K562 (cell line): Measurements from ENCODE around the gene SYNJ2. TPM values are rescaled to one million over a fixed set of nuclear protein-coding genes. Genes with fewer than 3 reads are reported as not detected.

Experiments used
- ATAC-seq: fragments of 200-7000 bp; cut with Tn5 transposase; 3 replicates; pipeline ENCODE4 v1.9.1; 2020; ENCODE audit warnings: moderate library complexity
- BruUV-seq: library from RNA; stranded (reverse); fragments of 400-500 nt; replicated peaks from 2 replicates; lab custom pipeline; 2021; lab: Mats Ljungman, UMichigan
- CTCF ChIA-PET: fragments of 300-600 bp; formaldehyde crosslinking; extraction: SDS; loops from one replicate; lab custom pipeline; 2021; ENCODE audit warnings: low intra/inter-chr PET ratio; lab: Yijun Ruan, JAX
- POLR2A ChIA-PET: fragments of 300-600, 350-650 bp; sonication (Branson Sonifier 250); formaldehyde crosslinking; extraction: SDS; loops from one replicate; lab custom pipeline; 2021; ENCODE audit warnings: antibody characterized with exemption, inconsistent platforms; lab: Yijun Ruan, JAX
- DNase-seq, 4 experiments: peaks; one replicate each; pipeline versions ENCODE4 v3.0.0 to v3.0.0-alpha.2; 2011 to 2018; ENCODE audit warnings: low spot score in 3 of 4, mixed read lengths in 3 of 4; ENCODE audit errors: extremely low read depth in 1 of 4
- FAIRE-seq: peaks from 2 replicates; lab custom pipeline; 2011; peaks lifted over from hg19 to GRCh38; lab: Jason Lieb, UNC
- H2AFZ ChIP-seq: 2 replicates; pipeline ENCODE4 v1.6.0; 2011; ENCODE audit warnings: low read depth, low read length, control low read depth, inconsistent platforms
- H3K27ac ChIP-seq: fragments of 200-600 bp; 3 replicates; pipeline ENCODE4 v1.8.0; 2011; ENCODE audit warnings: low read depth, mild to moderate bottlenecking, control low read depth, inconsistent platforms, low read length, moderate library complexity, mixed read lengths; ENCODE audit errors: extremely low read depth
- H3K27me3 ChIP-seq, 2 experiments: fragments of 300-600 bp in 1 of 2; 2 replicates in 1 of 2; 3 replicates in 1 of 2; pipeline versions ENCODE4 v1.6.0 to v1.8.0; 2011; ENCODE audit warnings: inconsistent platforms in 2 of 2, low read length in 2 of 2, mild to moderate bottlenecking in 1 of 2, mixed read lengths in 1 of 2, moderate library complexity in 1 of 2; ENCODE audit not compliant: control insufficient read depth in 2 of 2, insufficient read depth in 2 of 2
- H3K36me3 ChIP-seq: fragments of 300-600 bp; 3 replicates; pipeline ENCODE4 v1.8.0; 2011; ENCODE audit warnings: mild to moderate bottlenecking, low read length, inconsistent platforms; ENCODE audit not compliant: control insufficient read depth, insufficient read depth
- H3K4me1 ChIP-seq, 2 experiments: fragments of 200-600 bp in 1 of 2; replicated peaks in 1 of 2; 2 replicates in 1 of 2; 3 replicates in 1 of 2; pipeline versions ENCODE4 v1.5.1 to v1.8.0; 2011; ENCODE audit warnings: inconsistent platforms in 2 of 2, low read length in 2 of 2, mild to moderate bottlenecking in 1 of 2, mixed read lengths in 1 of 2, moderate library complexity in 1 of 2; ENCODE audit not compliant: control insufficient read depth in 2 of 2, insufficient read depth in 2 of 2
- H3K4me2 ChIP-seq: 2 replicates; pipeline ENCODE4 v1.6.1; 2011; ENCODE audit warnings: low read length, control low read depth, inconsistent platforms, mixed read lengths; ENCODE audit not compliant: insufficient read depth
- H3K4me3 ChIP-seq: fragments of 200-600 bp; sonication (generic), shearing (Covaris generic); 2 replicates; pipeline ENCODE4 v1.5.1; 2016; ENCODE audit warnings: control low read depth, inconsistent platforms
- H3K79me2 ChIP-seq: fragments of 200-600 bp; 3 replicates; pipeline ENCODE4 v1.8.0; 2011; ENCODE audit warnings: low read length, inconsistent platforms; ENCODE audit not compliant: control insufficient read depth, insufficient read depth
- H3K9ac ChIP-seq, 2 experiments: 2 replicates each; pipeline versions ENCODE4 v1.6.0 to v1.6.1; 2011; ENCODE audit warnings: low read depth in 2 of 2, low read length in 2 of 2, control low read depth in 1 of 2, inconsistent platforms in 1 of 2, mild to moderate bottlenecking in 1 of 2, mixed read lengths in 1 of 2; ENCODE audit not compliant: insufficient read depth in 1 of 2
- H3K9me1 ChIP-seq: one replicate; pipeline ENCODE4 v1.6.0; 2011; ENCODE audit warnings: inconsistent platforms, mild to moderate bottlenecking, low read length, moderate library complexity; ENCODE audit not compliant: control insufficient read depth, insufficient read depth
- H3K9me3 ChIP-seq: replicated peaks from 2 replicates; pipeline ENCODE4 v1.5.1; 2011; ENCODE audit warnings: low read depth, low read length, inconsistent platforms; ENCODE audit not compliant: control insufficient read depth, insufficient read depth
- H4K20me1 ChIP-seq: replicated peaks from 2 replicates; pipeline ENCODE4 v1.6.1; 2011; ENCODE audit warnings: low read length, inconsistent platforms, mixed read lengths; ENCODE audit not compliant: control insufficient read depth, insufficient read depth
- ARID3A ChIP-seq: IDR thresholded peaks from 2 replicates; pipeline ENCODE4 v1.6.1; 2012; ENCODE audit warnings: low read depth, low read length, improper control_type of control experiment, borderline replicate concordance
- ATF6 ChIP-seq: sonication (generic); formaldehyde crosslinking; IDR thresholded peaks from 2 replicates; pipeline ENCODE4 v1.4.0; 2020; ENCODE audit warnings: mild to moderate bottlenecking, missing genetic modification reagents
- PHF21A ChIP-seq: fragments of 450-650 bp; IDR thresholded peaks from 2 replicates; pipeline ENCODE4 v1.6.1; 2017; ENCODE audit warnings: low read depth, borderline replicate concordance
- RBBP5 ChIP-seq: fragments of 200-600 bp; sonication (generic); IDR thresholded peaks from 2 replicates; pipeline ENCODE4 v1.6.1; 2012; ENCODE audit warnings: borderline replicate concordance, mild to moderate bottlenecking, low read length, control low read depth, inconsistent platforms; ENCODE audit not compliant: insufficient read depth, poor library complexity, severe bottlenecking
- ZNF282 ChIP-seq: sonication (generic); formaldehyde crosslinking; IDR thresholded peaks from 2 replicates; pipeline ENCODE4 v1.8.1; 2023; ENCODE audit warnings: missing genetic modification reagents
- ZNF444 ChIP-seq: fragments of 250-450 bp; sonication (Bioruptor Pico); IDR thresholded peaks from 2 replicates; pipeline ENCODE4 v1.4.0; 2020; ENCODE audit warnings: mild to moderate bottlenecking, moderate library complexity
- WGBS: fragments of 100-300 bp; shearing (Covaris generic); methylation state at CpG from one replicate; pipeline ENCODE4 v1.1.6; 2016; ENCODE audit warnings: low coverage, mixed read lengths; ENCODE audit not compliant: insufficient coverage; ENCODE audit errors: missing lambda C conversion rate; 5-methylcytosine and 5-hydroxymethylcytosine counted together
- in situ Hi-C: fragments of 300-500 bp; cut with MboI; formaldehyde crosslinking; loops from 4 replicates; pipeline ENCODE4 v1.15.0; 2018; ENCODE audit warnings: inconsistent platforms, mixed read lengths
- intact Hi-C: fragments of 100-400 bp; cut with micrococcal nuclease; formaldehyde crosslinking; loops from 2 replicates; pipeline ENCODE4 v1.14.2; 2022
- polyA plus RNA-seq, 8 experiments: library from polyadenylated mRNA; depleted of rRNA in 4 of 8; stranded (reverse) in 5 of 8; unstranded in 3 of 8; fragments of >200 nt; fragmentation: Nextera tagmentation in 2 of 8; fragmentation: Illumina TruSeq in 1 of 8; extraction: Ambion mirVana in 2 of 8; extraction: Trizol in 1 of 8; gene quantifications; 2 replicates each; pipeline versions ENCODE4 v1.2.1 to v1.2.3, GENCODE V29; 2011 to 2014; ENCODE audit warnings: inconsistent platforms in 1 of 8, missing spikeins in 1 of 8
- total RNA-seq, 7 experiments: library from RNA; depleted of rRNA in 6 of 7; stranded (reverse); fragments of >200 nt in 6 of 7; fragmentation: Illumina TruSeq in 2 of 7; extraction: Trizol in 2 of 7; gene quantifications; 2 replicates each; pipeline versions ENCODE4 v1.2.1 to v1.2.3, GENCODE V29; 2011 to 2021; ENCODE audit warnings: low replicate concordance in 1 of 7
- TF ChIP-seq, protein P1 (sequence below), 2 experiments: fragments of 450-650 bp in 1 of 2; sonication (generic) in 1 of 2; formaldehyde crosslinking in 1 of 2; IDR thresholded peaks; 2 replicates each; pipeline versions ENCODE4 v1.7.1 to v1.9.0; 2016 to 2022; ENCODE audit warnings: inconsistent platforms in 1 of 2, mild to moderate bottlenecking in 1 of 2, missing genetic modification reagents in 1 of 2

The SYNJ2 gene
- total and polyA plus RNA-seq, 9 of the 15 experiments (the other 6 are each of a cell fraction or from before 2014, with no cell fraction given), result 3.0 to 27.7 (median 17.8) TPM

GRCh38 chr6:157982102-157982562 lies 469 bp downstream of the SYNJ2 start:
- no TSS peak for BruUV-seq
- peak overlapping the region; percentile 85 for H3K27ac ChIP-seq
- peak overlapping the region; percentile 75 to 98 for H3K9ac ChIP-seq
- in situ Hi-C loops, result no loop called here
- no peaks in the 10 kb centered on the region; the same call in 2 of the 3 replicates for H3K36me3 ChIP-seq
- FAIRE-seq, result no peak
- peak overlapping the region; percentile 97 for H2AFZ ChIP-seq
- H3K9me1 ChIP-seq, result no peaks in the 10 kb centered on the region
- WGBS, result 3% methylated on average over 28 of the region's 36 CpGs
- H3K9me3 ChIP-seq, result no peaks in the 10 kb centered on the region
- POLR2A ChIA-PET, result interaction anchor here (0.6 to 3.4 kb wide), 9 partner anchors 10 to 993 kb away, joined by 3 to 15 read pairs (median 3); no protein-coding TSS in a partner anchor
- peak overlapping the region; percentile 88 for H3K4me2 ChIP-seq
- peaks cover 51% of the 10 kb centered on the region for H3K79me2 ChIP-seq
- H3K27me3 ChIP-seq, result no peaks in the 10 kb centered on the region
- peak overlapping the region; percentile 79 for H3K4me3 ChIP-seq
- peak in 2 of 4 experiments; percentile 66 to 69 for DNase-seq
- intact Hi-C loops, result loop anchor here (1.0 to 10.0 kb wide), 4 partner anchors 59 to 223 kb away; no protein-coding TSS in a partner anchor
- H4K20me1 ChIP-seq, result peaks cover 12% of the 10 kb centered on the region; the same call in 1 of the 2 replicates
- peaks cover 24 to 26% of the 10 kb centered on the region in 2 experiments; a peak in 4 of 5 replicates for H3K4me1 ChIP-seq
- CTCF ChIA-PET, result interaction anchor here (2.1 kb wide), 1 partner anchor 90 kb away, joined by 12 read pairs; no protein-coding TSS in a partner anchor
- peak; percentile 44 for ATAC-seq
- no peak for TF ChIP-seq ARID3A
- peak; percentile 53 for TF ChIP-seq RBBP5
- TF ChIP-seq, protein P1, sequence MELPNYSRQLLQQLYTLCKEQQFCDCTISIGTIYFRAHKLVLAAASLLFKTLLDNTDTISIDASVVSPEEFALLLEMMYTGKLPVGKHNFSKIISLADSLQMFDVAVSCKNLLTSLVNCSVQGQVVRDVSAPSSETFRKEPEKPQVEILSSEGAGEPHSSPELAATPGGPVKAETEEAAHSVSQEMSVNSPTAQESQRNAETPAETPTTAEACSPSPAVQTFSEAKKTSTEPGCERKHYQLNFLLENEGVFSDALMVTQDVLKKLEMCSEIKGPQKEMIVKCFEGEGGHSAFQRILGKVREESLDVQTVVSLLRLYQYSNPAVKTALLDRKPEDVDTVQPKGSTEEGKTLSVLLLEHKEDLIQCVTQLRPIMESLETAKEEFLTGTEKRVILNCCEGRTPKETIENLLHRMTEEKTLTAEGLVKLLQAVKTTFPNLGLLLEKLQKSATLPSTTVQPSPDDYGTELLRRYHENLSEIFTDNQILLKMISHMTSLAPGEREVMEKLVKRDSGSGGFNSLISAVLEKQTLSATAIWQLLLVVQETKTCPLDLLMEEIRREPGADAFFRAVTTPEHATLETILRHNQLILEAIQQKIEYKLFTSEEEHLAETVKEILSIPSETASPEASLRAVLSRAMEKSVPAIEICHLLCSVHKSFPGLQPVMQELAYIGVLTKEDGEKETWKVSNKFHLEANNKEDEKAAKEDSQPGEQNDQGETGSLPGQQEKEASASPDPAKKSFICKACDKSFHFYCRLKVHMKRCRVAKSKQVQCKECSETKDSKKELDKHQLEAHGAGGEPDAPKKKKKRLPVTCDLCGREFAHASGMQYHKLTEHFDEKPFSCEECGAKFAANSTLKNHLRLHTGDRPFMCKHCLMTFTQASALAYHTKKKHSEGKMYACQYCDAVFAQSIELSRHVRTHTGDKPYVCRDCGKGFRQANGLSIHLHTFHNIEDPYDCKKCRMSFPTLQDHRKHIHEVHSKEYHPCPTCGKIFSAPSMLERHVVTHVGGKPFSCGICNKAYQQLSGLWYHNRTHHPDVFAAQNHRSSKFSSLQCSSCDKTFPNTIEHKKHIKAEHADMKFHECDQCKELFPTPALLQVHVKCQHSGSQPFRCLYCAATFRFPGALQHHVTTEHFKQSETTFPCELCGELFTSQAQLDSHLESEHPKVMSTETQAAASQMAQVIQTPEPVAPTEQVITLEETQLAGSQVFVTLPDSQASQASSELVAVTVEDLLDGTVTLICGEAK (IDR thresholded peaks at IDR 0.05), result 0 out of 2 replicates have a peak, but pooled peaks have one; percentile 29
- TF ChIP-seq, protein P1 (CRISPR knock-in tag; IDR thresholded peaks at IDR 0.05), result no peak
- TF ChIP-seq ZNF282 (CRISPR knock-in tag), result peak; percentile 4; the same call in 1 of the 2 replicates
- TF ChIP-seq ZNF444 (CRISPR knock-in tag), result no peak
- 0 out of 2 replicates have a peak, but pooled peaks have one; percentile 14 for TF ChIP-seq ATF6 (CRISPR knock-in tag)
- peak; percentile 66; the same call in 1 of the 2 replicates for TF ChIP-seq PHF21A
